ENCODE measurements around the gene ROBO3.

DNA sequence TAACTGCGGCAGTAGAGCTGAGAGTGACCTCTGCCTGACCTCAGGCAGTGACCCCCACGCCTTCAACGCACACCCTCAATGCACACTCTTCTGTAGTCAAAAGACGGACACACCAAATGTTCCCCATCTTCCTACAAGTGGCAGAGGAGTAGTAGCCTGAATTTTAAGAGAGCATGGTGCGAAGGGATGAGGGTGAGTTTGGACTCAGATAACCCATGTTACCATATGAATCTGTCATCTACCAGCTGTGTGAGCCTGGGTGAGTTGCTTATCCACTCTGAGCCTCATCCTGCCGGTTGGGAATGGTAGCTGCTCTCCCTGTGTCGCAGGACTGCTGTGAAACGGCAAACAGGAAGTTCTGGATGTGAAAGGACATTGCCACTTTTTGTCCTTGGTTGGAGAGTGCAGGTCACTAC lies 20.6 kb upstream of the ROBO3 start:
- TF ChIP-seq ZNF133 (tag by site-specific recombination; IDR thresholded peaks at IDR 0.05) (no peak), ZNF529 (tag by site-specific recombination; IDR thresholded peaks at IDR 0.05; ENCODE audit: insufficient replicate concordance) (no peak), SETDB1 (IDR thresholded peaks at IDR 0.05; ENCODE audit: insufficient read length, low read length) (no peak), MEIS1 (CRISPR knock-in tag; IDR thresholded peaks at IDR 0.05; ENCODE audit: borderline replicate concordance) (no peak), ZNF416 (tag by site-specific recombination; IDR thresholded peaks at IDR 0.05) (no peak)
